ENCODE results near the gene CRTAC1. TPM values are rescaled to one million over a fixed set of nuclear protein-coding genes. Genes with fewer than 3 reads are reported as not detected.

CRTAC1 gene
- total RNA-seq, 1 donor from 2014 or later = 0.82 TPM

DNA sequence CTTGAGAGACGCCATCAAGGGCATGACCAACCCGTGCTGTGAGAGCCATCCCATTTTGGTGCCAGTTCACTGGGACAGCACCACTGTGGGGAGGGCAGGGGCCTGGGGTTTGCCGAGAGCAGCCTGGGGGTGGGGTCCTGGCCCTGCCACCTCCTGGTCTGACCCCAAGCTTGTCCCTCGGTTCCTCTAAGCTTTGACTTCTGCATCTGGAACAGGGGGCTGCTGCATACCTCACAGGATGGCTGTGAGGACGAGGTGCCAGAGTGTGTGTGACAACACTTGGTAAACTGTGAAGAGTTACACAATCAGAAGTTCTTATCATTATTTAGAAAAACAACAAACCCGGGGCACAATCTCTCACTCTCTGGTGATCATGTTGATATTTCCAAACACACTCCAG is 89.9 kb downstream of the CRTAC1 start:
- H3K27ac Mint-ChIP-seq (ENCODE audit: unreplicated experiment) = no peak overlapping the region
- H3K27me3 Mint-ChIP-seq (ENCODE audit: low read depth) = peaks cover 32% of the 10 kb centered on the region
- no peak overlapping the region for H3K4me3 Mint-ChIP-seq
- no peaks in the 10 kb centered on the region for H3K4me1 Mint-ChIP-seq
- H3K36me3 Mint-ChIP-seq (ENCODE audit: low read depth) = no peaks in the 10 kb centered on the region
- H3K9me3 Mint-ChIP-seq = peaks cover 5% of the 10 kb centered on the region
- TF ChIP-seq, protein P1, sequence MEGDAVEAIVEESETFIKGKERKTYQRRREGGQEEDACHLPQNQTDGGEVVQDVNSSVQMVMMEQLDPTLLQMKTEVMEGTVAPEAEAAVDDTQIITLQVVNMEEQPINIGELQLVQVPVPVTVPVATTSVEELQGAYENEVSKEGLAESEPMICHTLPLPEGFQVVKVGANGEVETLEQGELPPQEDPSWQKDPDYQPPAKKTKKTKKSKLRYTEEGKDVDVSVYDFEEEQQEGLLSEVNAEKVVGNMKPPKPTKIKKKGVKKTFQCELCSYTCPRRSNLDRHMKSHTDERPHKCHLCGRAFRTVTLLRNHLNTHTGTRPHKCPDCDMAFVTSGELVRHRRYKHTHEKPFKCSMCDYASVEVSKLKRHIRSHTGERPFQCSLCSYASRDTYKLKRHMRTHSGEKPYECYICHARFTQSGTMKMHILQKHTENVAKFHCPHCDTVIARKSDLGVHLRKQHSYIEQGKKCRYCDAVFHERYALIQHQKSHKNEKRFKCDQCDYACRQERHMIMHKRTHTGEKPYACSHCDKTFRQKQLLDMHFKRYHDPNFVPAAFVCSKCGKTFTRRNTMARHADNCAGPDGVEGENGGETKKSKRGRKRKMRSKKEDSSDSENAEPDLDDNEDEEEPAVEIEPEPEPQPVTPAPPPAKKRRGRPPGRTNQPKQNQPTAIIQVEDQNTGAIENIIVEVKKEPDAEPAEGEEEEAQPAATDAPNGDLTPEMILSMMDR (conservative IDR thresholded peaks at IDR 0.05) = no peak
- no peak for DNase-seq (ENCODE audit: low read depth, low spot score)

DNA sequence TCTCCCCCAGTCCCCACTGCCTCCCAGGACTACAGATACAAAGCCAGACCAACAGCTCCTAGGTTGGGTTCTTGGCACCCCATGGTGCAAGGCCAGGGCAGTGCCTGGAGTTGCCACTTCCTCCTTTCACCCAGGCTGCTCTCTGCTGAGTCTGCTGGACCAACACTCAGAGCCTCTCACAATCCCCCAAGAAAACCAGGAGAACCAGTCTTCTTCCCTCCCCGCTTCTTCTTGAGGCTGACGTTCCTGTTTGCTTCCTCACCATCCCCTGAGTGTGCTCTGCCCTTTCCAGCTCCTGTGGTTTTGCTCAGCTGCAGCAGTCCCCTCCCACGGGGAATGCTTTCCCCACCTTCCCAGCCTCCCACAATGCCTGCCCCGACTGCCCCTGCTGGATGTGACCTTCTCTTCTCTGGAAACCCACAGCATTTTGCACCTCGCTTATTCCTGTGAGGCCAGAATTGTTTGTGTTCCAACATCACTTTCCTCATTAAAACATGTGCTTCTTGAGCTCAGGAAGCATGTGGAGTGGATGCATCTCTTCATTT is 90.9 kb downstream of the CRTAC1 start:
- TF ChIP-seq, protein P1 (conservative IDR thresholded peaks at IDR 0.05) = no peak
- H3K4me3 Mint-ChIP-seq = no peak overlapping the region
- no peak for DNase-seq (ENCODE audit: low read depth, low spot score)
- H3K36me3 Mint-ChIP-seq (ENCODE audit: low read depth) = no peaks in the 10 kb centered on the region
- peaks cover 5% of the 10 kb centered on the region for H3K9me3 Mint-ChIP-seq
- H3K27ac Mint-ChIP-seq (ENCODE audit: unreplicated experiment) = no peak overlapping the region
- H3K27me3 Mint-ChIP-seq (ENCODE audit: low read depth) = peaks cover 25% of the 10 kb centered on the region
- H3K4me1 Mint-ChIP-seq = no peaks in the 10 kb centered on the region

DNA sequence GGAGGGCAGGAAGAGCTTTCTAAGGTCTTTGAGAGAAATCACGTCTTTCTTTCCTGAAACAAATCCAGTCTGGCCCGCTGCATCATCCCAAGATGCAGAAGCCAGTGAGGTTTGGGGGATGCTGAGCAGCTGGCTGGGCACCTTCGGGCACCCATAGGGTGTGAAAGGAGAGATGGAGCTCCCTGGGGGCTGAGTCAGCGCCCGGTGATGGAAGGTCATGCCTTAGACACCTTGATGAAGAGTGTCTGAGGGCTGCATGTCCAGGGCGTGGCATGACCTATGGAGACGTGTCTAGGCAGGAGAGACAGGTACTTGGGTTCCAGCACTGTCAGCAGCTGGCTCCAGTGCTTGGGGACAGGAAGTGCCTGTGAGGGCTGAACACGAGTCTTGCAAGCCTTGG is 92.5 kb downstream of the CRTAC1 start:
- Mint-ChIP-seq H3K27ac (ENCODE audit: unreplicated experiment) (no peak overlapping the region), H3K4me1 (no peaks in the 10 kb centered on the region), H3K4me3 (no peak overlapping the region), H3K36me3 (ENCODE audit: low read depth) (no peaks in the 10 kb centered on the region), H3K27me3 (ENCODE audit: low read depth) (peaks cover 25% of the 10 kb centered on the region), H3K9me3 (peaks cover under 1% of the 10 kb centered on the region)
- DNase-seq (ENCODE audit: low read depth, low spot score) = no peak
- TF ChIP-seq, protein P1 (conservative IDR thresholded peaks at IDR 0.05) = no peak

DNA sequence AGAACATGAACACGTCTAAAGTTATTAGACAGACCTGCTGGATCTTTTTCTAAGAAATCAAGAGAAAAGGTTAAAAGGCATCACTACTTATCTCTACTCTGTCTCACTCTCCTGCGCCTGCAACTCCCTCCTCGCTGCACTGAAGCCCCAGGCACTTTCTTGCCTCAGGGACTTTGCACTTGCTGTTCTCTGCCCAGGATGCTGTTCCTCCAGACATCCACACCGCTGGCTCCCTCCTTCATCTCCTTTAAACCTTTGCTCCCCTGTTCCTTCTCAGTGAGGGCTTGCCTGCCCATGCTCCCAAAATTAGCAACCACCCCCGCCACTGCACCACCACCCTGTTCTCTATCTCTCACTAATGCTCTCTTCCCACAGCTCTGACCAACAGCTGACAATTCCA is 93.4 kb downstream of the CRTAC1 start:
- no peaks in the 10 kb centered on the region for H3K4me1 Mint-ChIP-seq
- H3K36me3 Mint-ChIP-seq (ENCODE audit: low read depth) = no peaks in the 10 kb centered on the region
- TF ChIP-seq, protein P1 (conservative IDR thresholded peaks at IDR 0.05) = no peak
- DNase-seq (ENCODE audit: low read depth, low spot score) = no peak
- H3K9me3 Mint-ChIP-seq = no peaks in the 10 kb centered on the region
- H3K27ac Mint-ChIP-seq (ENCODE audit: unreplicated experiment) = no peak overlapping the region
- H3K4me3 Mint-ChIP-seq = no peak overlapping the region
- peaks cover 24% of the 10 kb centered on the region for H3K27me3 Mint-ChIP-seq (ENCODE audit: low read depth)

DNA sequence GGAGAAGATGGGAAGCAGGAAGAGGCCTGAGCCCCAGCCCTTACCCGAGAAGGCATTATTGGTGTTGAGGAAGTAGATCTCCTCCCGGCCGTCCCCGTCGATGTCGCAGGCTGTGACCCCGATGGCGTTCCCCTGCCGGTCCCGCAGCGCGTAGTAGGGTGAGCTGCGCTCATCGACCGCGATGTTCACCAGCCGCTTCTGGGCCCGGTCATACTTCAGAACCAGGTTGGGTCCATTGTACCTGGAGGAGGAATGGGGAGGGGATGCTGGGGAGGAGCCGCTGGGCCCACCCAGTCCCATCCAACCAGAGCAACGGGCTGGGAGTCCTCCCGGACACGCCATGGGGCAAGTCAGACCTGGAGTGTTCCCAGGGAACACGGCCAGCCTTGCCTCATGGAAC is 94.3 kb downstream of the CRTAC1 start:
- H3K36me3 Mint-ChIP-seq (ENCODE audit: low read depth) = no peaks in the 10 kb centered on the region
- no peaks in the 10 kb centered on the region for H3K9me3 Mint-ChIP-seq
- no peaks in the 10 kb centered on the region for H3K4me1 Mint-ChIP-seq
- TF ChIP-seq, protein P1 (conservative IDR thresholded peaks at IDR 0.05) = no peak
- no peak for DNase-seq (ENCODE audit: low read depth, low spot score)
- no peak overlapping the region for H3K27ac Mint-ChIP-seq (ENCODE audit: unreplicated experiment)
- no peak overlapping the region for H3K4me3 Mint-ChIP-seq
- H3K27me3 Mint-ChIP-seq (ENCODE audit: low read depth) = peaks cover 25% of the 10 kb centered on the region

Data from neural crest cell (in vitro differentiated cells).